COR-L47 (cell line): ENCODE results near the gene BAZ2B.

Experiments
- DNase-seq: peaks from one replicate; lab custom pipeline; 2025; lab: John Stamatoyannopoulos, UW

BAZ2B gene

DNA sequence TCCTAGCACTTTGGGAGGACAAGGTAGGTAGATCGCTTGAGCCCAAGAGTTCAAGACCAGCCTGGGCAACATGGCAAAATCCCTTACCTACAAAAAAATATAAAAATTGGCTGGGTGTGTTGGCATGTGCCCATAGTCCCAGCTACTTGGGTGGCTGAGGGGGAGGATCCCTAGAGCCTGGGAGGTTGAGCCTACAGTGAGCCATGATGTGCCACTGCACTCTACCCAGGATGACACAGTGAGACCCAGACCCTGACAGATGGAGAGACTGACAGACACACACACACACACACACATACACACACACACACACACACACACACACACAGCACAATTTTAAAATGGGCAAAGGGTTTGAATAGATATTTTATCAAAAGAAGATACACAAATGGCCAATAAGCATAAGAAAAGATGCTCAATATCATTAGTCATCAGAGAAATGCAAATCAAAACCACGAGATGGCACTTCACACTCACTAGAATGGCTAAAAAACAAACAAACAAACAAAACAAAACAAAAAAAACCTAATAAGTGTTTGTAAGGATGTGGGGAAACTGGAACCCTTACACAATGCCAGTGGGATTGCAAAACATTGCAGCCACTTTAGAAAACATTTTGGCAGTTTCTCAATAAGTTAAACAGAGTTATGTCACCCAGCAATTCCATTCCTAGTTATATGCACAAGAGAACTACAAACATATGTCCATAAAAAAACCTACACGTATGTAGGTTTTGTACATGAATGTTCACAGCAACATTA lies 42.3 kb downstream of the BAZ2B start:
- no peak for DNase-seq

- no peak for DNase-seq
These were observed 43.1 kb downstream of the BAZ2B start for GRCh38 chr2:159573294-159573693.

GRCh38 chr2:159572459-159572858 lies 43.9 kb downstream of the BAZ2B start:
- no peak for DNase-seq

GRCh38 chr2:159571540-159572260 lies 44.6 kb downstream of the BAZ2B start:
- no peak for DNase-seq

- DNase-seq = no peak
These were observed 52.3 kb downstream of the BAZ2B start for GRCh38 chr2:159564081-159564480.

DNA sequence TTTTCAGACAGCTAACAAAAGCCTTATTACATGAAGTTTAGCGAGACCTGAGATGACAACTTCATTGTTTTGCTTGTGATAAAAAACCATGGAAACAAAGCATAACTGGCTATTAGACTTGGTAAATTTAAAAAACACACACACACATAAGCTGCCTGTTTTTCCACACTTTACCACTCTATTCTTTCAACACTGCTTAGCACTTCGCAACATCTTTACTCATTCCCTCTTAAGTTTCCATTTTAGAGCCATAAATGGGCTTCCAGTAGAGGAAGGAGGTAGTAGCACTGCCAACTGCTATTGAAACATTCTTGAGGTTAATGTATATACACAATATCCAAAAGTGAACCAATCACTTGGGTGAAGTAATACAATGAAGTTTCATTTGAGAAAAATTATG lies 54.1 kb downstream of the BAZ2B start:
- no peak for DNase-seq

DNA sequence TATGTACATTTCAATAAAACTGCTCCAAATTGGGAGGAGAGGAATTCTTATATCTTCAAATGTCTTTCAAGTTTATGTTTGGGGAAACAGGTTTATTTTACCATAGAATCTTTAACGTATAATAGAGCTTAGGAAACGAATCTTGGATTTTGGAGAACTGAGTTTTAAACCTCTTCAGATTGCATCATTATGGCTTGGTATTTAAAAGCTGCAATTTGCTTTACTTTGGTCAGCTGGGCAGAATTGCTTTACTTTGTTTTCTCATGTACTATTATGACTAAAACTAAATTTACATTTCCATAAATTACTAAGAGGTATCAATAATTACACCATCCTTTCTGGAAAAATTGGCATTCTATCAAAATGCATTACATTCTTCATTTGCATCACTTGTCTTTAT lies 54.6 kb downstream of the BAZ2B start:
- DNase-seq = no peak

DNA sequence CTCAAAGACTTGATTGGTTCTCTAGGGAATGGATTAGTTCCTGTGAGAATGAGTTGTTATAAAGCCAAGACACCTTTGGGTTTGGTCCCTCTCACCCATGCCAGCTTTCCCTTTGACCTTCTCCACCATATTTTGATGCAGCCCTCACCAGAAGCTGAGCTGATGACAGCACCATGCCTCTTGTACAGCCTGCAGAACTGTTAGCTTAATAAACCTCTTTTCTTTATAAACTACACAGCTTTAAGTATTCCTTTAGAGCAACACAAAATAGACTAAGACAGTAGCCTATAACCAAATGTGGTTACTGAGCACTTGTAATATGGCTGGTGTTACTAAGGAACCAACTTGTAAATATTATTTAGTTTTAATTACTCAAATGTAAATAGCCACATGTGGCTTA lies 55.1 kb downstream of the BAZ2B start:
- no peak for DNase-seq

DNA sequence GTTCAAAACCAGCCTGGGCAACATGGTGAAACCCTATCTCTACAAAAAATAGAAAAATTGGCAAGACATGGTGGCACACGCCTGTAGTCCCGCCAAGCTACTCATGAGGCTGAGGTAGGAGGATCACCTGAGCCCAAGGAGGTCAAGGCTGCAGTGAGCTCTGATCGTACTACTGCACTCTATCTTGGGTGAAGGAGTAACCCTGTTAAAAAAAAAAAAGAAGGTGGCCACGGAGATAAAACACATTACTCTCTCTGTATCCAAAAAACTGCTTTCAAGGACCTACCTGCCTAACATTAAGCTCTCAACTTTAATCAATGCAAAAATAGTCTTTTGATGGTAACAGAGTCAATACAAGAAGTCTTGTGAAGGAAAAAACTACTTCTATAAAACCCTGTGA lies 57.3 kb downstream of the BAZ2B start:
- no peak for DNase-seq

DNA sequence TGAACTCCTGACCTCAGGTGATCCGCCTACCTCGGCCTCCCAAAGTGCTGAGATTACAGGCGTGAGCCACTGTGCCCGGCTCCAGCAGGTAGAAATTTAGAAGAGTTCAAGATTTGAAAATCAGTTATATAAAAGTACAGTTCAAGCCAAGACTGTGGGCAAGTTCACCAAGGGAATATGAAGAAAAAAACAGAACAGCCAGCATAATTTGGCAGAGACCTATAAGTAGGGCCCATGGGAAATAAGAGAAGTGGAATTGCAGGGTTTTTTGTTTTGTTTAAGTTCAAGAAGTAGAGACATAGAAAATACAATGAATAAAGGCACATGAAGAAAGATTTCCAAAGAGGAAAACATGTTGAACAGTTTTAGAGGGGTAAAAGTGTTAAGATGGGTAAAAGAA lies 57.9 kb downstream of the BAZ2B start:
- no peak for DNase-seq

DNA sequence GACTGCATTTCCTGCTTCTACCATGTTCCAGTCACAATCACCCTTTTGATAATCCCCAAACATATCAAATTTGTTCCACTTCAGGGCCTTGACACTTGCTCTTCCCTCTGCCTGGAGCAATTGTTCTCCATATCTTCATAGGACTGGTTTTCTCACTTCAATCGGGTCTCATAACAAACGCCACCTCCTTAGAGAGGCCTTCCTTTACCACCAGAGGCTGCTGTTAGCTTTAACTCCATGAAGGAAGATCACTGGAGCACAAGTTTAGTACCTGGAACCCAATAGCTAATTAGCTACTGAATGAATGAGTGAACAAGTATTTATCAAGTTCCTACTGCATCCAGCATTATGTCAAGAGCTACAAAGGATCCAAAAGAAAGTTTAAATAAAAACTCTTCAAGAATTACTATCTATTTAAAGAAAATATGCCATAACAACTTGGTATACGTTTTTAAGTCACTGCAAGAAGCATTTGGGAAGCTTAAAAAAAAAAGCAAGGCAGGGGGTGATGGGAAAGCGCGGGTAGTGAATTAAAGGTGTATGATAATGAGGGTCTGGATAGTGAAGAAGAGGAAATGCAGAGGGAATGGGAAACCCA lies 58.8 kb downstream of the BAZ2B start:
- DNase-seq = no peak

DNA sequence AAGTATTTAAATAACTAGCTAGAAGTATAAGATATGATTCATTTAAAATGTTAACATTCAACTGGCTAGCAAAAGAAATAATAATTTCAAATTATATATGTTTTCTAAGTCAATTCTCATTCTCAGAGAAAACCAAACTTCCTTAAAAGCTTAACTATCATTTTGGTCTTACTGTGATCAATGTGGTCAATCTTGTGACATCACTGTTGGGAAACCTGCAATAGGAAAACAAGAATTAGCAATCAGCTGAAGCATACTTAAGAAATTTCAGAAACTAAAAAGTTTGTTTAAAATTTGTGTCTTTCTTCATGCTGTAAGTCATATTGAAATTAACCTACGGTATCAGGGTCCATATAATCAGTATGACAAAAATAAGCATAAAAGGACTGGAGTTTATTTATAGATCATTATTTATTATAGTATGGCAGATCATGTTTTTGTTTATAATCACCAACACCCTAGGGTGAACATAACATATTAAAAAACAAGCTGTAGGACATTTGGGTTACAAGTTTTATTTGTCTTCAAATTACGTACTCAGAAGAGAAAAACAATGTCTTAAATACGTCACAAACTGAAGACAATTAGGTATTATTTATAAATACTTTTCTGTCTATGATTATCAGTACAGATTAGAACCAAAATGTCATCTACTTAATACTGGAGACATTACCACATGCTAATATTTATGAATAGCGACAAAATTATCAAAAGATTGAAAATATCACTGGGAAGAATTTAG lies 60.5 kb downstream of the BAZ2B start:
- DNase-seq = no peak

GRCh38 chr2:159553727-159554126 lies 62.6 kb downstream of the BAZ2B start:
- no peak for DNase-seq

DNA sequence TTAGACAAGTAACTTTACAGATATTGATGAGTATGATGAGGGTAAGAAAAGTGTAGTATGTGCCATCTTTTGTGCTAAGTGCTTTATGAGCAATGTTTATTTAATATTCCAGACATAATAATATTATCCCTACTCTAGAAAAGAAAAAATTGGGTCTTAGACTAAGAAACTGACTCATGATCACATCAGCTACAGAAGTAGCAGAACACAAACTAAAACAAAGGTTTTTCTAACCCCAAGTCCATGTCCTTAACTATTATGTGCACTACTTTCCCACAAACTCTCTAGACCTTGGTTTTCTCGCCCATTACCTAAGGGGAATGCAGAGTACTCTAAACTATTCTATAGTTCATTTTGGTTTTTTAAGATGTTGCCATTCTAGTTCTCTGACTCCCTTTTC lies 64.5 kb downstream of the BAZ2B start:
- no peak for DNase-seq

GRCh38 chr2:159550231-159550630 lies 66.1 kb downstream of the BAZ2B start:
- no peak for DNase-seq

- no peak for DNase-seq
These were observed 67.1 kb downstream of the BAZ2B start for GRCh38 chr2:159549234-159549633.

DNA sequence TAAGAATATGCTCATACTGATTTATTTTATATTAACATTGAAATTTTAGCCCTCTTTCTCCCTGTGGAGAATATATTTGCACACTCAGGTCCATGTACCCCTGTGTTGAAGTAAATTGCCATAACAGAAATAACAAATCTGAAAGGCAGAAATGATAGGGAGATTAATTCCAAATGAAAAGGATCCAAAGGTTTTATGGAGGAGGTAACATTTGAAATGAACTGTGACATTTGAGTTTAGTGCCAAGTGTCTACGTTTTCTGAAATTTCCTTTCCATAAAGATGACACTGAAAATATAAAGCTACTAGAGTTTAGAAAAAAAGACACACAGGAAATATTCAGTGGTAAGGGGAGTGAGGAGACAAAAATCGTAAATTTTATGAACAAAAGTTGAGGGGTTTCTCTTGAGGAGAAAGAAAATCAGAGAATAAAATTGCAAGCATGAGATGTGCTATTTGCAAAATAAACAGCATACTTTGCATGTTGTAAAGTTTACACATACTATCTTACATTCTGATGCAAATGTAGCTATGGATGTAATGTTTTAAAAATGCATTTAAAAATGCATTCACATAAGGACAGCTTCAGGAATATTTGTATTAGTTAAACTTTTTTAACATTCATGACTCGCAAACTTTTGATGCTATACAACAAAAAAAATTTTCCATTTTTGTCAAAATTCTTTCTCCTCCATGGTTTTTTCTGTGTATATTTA lies 69.5 kb downstream of the BAZ2B start:
- no peak for DNase-seq

DNA sequence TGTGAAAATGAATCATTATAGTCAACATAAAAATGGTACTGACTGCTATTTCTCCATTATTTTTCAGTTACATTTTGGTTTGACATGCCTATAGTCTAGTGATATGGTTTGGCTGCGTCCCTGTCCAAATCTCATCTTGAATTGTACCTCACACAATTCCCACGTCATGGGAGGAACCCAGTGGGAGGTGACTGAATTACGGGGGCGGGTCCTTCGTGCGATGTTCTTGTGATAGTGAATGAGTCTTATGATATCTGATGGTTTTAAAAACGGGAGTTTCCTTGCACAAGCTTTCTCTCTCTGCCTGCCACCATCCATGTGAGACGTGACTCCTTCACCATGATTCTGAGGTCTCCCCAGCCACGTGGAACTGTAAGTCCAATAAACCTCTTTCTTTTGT lies 70.3 kb downstream of the BAZ2B start:
- no peak for DNase-seq

DNA sequence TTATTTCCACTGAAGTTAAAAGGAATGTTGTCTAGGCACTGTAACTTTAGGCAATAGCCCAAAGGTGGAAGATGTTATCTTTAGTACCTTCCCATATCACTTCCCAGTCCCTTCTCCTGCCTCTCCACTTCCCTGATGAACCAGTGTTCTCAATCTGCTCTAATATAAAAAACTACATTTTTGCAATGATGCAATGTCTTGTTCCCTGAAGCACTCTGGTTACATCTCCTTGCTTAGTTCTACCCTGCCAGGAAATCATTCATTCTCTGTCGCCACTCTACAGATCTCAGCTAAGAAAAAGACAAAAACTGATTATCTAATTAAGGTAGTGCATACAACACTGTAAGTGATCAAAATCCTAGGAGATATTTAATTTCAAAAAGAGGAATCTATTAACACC lies 71.3 kb downstream of the BAZ2B start:
- no peak for DNase-seq

- DNase-seq = no peak
These were observed 74.2 kb downstream of the BAZ2B start for GRCh38 chr2:159542101-159542500.

GRCh38 chr2:159539701-159540100 lies 76.6 kb downstream of the BAZ2B start:
- no peak for DNase-seq

- DNase-seq = no peak
These were observed 77.5 kb downstream of the BAZ2B start for GRCh38 chr2:159538801-159539200.
